Loucy (cell line): ENCODE results near the gene NR2C2AP.

Experiments
- H2AFZ ChIP-seq: fragments of 200-600 bp; sonication (generic); 2 replicates; pipeline ENCODE4 v1.6.0; 2016; ENCODE audit warnings: antibody characterized with exemption, mild to moderate bottlenecking, low read length, moderate library complexity
- H3F3A ChIP-seq: fragments of 200-600 bp; 2 replicates; pipeline ENCODE4 v1.6.0; 2016; ENCODE audit warnings: antibody characterized with exemption, low read depth, mild to moderate bottlenecking
- H3K27me3 ChIP-seq: fragments of 200-600 bp; sonication (generic); 2 replicates; pipeline ENCODE4 v1.6.1; 2014; ENCODE audit warnings: low read length, mild to moderate bottlenecking; ENCODE audit not compliant: insufficient read depth, poor library complexity, severe bottlenecking
- H3K36me3 ChIP-seq: fragments of 200-600 bp; sonication (generic); 2 replicates; pipeline ENCODE4 v1.6.1; 2016; ENCODE audit warnings: low read length; ENCODE audit not compliant: insufficient read depth
- H3K4me1 ChIP-seq: fragments of 200-600 bp; sonication (generic); 2 replicates; pipeline ENCODE4 v1.5.1; 2014; ENCODE audit warnings: low read length, mild to moderate bottlenecking; ENCODE audit not compliant: insufficient read depth, poor library complexity, severe bottlenecking
- H3K4me2 ChIP-seq: fragments of 200-600 bp; sonication (generic); 2 replicates; pipeline ENCODE4 v1.6.0; 2014; ENCODE audit warnings: antibody characterized with exemption, low read length, low read depth, mild to moderate bottlenecking; ENCODE audit not compliant: poor library complexity, severe bottlenecking
- H3K4me3 ChIP-seq: fragments of 200-600 bp; sonication (generic); 2 replicates; pipeline ENCODE4 v1.5.1; 2014; ENCODE audit warnings: low read length, mild to moderate bottlenecking, mixed read lengths; ENCODE audit not compliant: poor library complexity, severe bottlenecking
- H3K79me2 ChIP-seq: fragments of 200-600 bp; sonication (generic); 2 replicates; pipeline ENCODE4 v1.6.1; 2014; ENCODE audit warnings: low read length; ENCODE audit not compliant: insufficient read depth
- H3K9ac ChIP-seq: fragments of 200-600 bp; sonication (generic); 2 replicates; pipeline ENCODE4 v1.6.0; 2014; ENCODE audit warnings: mild to moderate bottlenecking, low read depth, low read length, moderate library complexity; ENCODE audit not compliant: poor library complexity, severe bottlenecking
- H3K9me2 ChIP-seq: fragments of 200-600 bp; sonication (generic); replicated peaks from 2 replicates; pipeline ENCODE4 v1.6.1; 2016; ENCODE audit warnings: low read depth, low read length, mixed read lengths
- H3K9me3 ChIP-seq: fragments of 200-600 bp; sonication (generic); 2 replicates; pipeline ENCODE4 v1.6.1; 2014; ENCODE audit warnings: mild to moderate bottlenecking, antibody characterized with exemption, low read length, low read depth; ENCODE audit not compliant: insufficient read depth
- H4K20me1 ChIP-seq: fragments of 200-600 bp; sonication (generic); 2 replicates; pipeline ENCODE4 v1.6.0; 2014; ENCODE audit warnings: antibody characterized with exemption, low read length, mild to moderate bottlenecking; ENCODE audit not compliant: insufficient read depth, poor library complexity, severe bottlenecking
- CTCF ChIP-seq: fragments of 200-600 bp; sonication (generic); conservative IDR thresholded peaks from 2 replicates; pipeline ENCODE4 v1.5.1; 2014; ENCODE audit warnings: mild to moderate bottlenecking, antibody characterized with exemption, low read length
- EZH2phosphoT487 ChIP-seq: fragments of 200-600 bp; IDR thresholded peaks from 2 replicates; pipeline ENCODE4 v1.6.1; 2018; ENCODE audit warnings: antibody characterized with exemption, mild to moderate bottlenecking, moderate library complexity, borderline replicate concordance

The NR2C2AP gene

GRCh38 chr19:19226204-19226603, 23.0 kb upstream of the NR2C2AP start:
- H3K9ac ChIP-seq, result no peak overlapping the region
- no peak overlapping the region for H2AFZ ChIP-seq
- H3K4me1 ChIP-seq, result no peaks in the 10 kb centered on the region
- no peaks in the 10 kb centered on the region for H3F3A ChIP-seq
- no peak for TF ChIP-seq EZH2phosphoT487
- no peak for TF ChIP-seq CTCF
- H3K36me3 ChIP-seq, result no peaks in the 10 kb centered on the region
- no peaks in the 10 kb centered on the region for H3K79me2 ChIP-seq
- H4K20me1 ChIP-seq, result no peaks in the 10 kb centered on the region
- no peaks in the 10 kb centered on the region for H3K9me2 ChIP-seq
- no peak overlapping the region for H3K4me3 ChIP-seq
- no peaks in the 10 kb centered on the region for H3K27me3 ChIP-seq
- H3K9me3 ChIP-seq, result no peaks in the 10 kb centered on the region
- H3K4me2 ChIP-seq, result no peak overlapping the region

GRCh38 chr19:19224852-19225494, 21.8 kb upstream of the NR2C2AP start:
- no peaks in the 10 kb centered on the region for H3K27me3 ChIP-seq
- no peak overlapping the region for H3K4me2 ChIP-seq
- H3K4me1 ChIP-seq, result no peaks in the 10 kb centered on the region
- H3F3A ChIP-seq, result no peaks in the 10 kb centered on the region
- no peaks in the 10 kb centered on the region for H4K20me1 ChIP-seq
- TF ChIP-seq CTCF, result no peak
- no peak overlapping the region for H3K4me3 ChIP-seq
- H3K79me2 ChIP-seq, result no peaks in the 10 kb centered on the region
- H3K36me3 ChIP-seq, result no peaks in the 10 kb centered on the region
- no peak overlapping the region for H3K9ac ChIP-seq
- H2AFZ ChIP-seq, result no peak overlapping the region
- no peaks in the 10 kb centered on the region for H3K9me2 ChIP-seq
- no peaks in the 10 kb centered on the region for H3K9me3 ChIP-seq

GRCh38 chr19:19224150-19224851, 21.1 kb upstream of the NR2C2AP start:
- no peaks in the 10 kb centered on the region for H3K4me1 ChIP-seq
- no peaks in the 10 kb centered on the region for H4K20me1 ChIP-seq
- TF ChIP-seq CTCF (no peak), EZH2phosphoT487 (no peak)
- H3K4me2 ChIP-seq, result no peak overlapping the region
- H3K9ac ChIP-seq, result no peak overlapping the region
- no peaks in the 10 kb centered on the region for H3K9me2 ChIP-seq
- H3K4me3 ChIP-seq, result no peak overlapping the region
- no peak overlapping the region for H2AFZ ChIP-seq
- no peaks in the 10 kb centered on the region for H3K79me2 ChIP-seq
- no peaks in the 10 kb centered on the region for H3K27me3 ChIP-seq
- H3K36me3 ChIP-seq, result no peaks in the 10 kb centered on the region
- H3F3A ChIP-seq, result no peaks in the 10 kb centered on the region
- H3K9me3 ChIP-seq, result no peaks in the 10 kb centered on the region
